Umbilical cord (tissue), 2 donors: ENCODE results near the gene LSM2. TPM values are rescaled to one million over a fixed set of nuclear protein-coding genes. Genes with fewer than 3 reads are reported as not detected.

Experiments
- DNase-seq: peaks from one replicate; pipeline ENCODE4 v3.0.0-alpha.2; 2015; ENCODE audit warnings: low spot score
- total RNA-seq: library from RNA; depleted of rRNA; stranded (reverse); fragments of >200 nt; gene quantifications from one replicate; pipeline ENCODE4 v1.2.3, GENCODE V29; 2014; ENCODE audit warnings: low replicate concordance; ENCODE audit not compliant: insufficient read depth

The LSM2 gene
- total RNA-seq, 1 donor from 2014 or later, result 28.9 TPM

DNA sequence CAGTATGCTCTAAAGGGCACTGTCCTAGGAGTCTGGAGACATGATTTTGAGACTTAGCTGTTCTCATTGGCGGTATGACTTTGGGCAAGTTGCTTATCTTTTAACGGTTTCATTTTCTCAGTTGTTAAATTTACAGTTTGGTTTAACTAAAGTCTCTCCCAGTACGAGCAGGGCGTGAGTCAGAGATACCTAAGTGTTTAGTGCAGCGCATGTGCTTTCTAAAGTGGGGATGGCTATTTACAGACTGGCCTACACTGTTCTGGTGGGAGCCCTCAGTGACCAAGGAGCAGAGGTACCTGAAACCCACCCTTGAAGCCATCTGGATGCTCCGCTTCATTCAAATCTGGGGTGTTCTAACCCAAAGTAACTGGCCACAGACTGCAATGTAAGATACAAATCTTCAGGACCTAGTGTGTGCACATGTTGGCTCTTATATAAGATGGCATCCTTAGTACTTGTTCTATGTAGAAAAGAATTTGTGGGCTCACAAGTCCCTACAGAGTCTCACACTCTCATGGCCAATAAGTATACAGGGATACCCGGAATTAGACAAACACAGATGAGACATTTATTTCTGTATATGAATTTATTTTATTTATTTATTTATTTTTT lies 56.2 kb downstream of the LSM2 start:
- no peak for DNase-seq

DNA sequence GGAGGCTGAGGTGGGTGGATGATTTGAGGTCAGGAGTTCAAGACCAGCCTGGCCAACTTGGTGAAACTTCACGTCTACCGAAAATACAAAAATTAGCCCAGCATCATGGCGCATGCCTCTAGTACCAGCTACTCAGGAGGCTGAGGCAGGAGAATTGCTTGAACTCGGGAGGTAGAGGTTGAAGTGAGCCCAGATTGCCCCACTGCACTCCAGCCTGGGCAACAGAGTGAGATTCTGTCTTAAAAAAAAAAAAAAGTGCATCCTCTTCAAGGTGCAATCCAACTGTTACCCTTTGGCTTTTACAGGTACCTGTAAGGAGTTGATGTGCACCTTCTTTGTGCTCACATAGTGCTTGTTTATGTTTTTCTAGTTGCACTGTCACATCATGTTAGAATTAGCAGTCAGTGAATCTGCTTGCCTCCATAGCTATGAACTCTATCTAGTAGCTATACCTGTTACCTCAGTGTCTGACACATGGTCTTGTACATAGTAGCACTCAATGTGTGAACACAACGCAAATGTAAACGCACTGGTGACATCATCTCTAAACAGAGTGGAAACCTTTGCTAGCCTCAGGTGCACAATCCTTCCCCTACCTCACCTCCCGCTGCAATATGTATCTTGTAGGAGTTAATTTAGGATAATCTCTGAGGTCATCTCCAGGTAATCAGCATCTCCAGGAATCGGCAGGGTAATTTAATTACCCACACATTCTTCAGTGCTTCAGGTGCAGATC lies 57.3 kb downstream of the LSM2 start:
- DNase-seq, result no peak

Other genes with a start within 250 kb of the LSM2 start
- not detected for gene LTA, start 234.7 kb downstream of the LSM2 start, total RNA-seq
- 1.4 TPM for gene TNF, start 231.4 kb downstream of the LSM2 start, total RNA-seq
- gene LTB, start 224.5 kb downstream of the LSM2 start, total RNA-seq, result 0.96 TPM
- gene LST1, start 220.7 kb downstream of the LSM2 start, total RNA-seq, result not detected
- gene NCR3, start 214.0 kb downstream of the LSM2 start, total RNA-seq, result not detected
- 63.6 TPM for gene AIF1, start 191.7 kb downstream of the LSM2 start, total RNA-seq
- 21.4 TPM for gene PRRC2A, start 186.3 kb downstream of the LSM2 start, total RNA-seq
- gene BAG6, start 154.3 kb downstream of the LSM2 start, total RNA-seq, result 58.7 TPM
- gene APOM, start 151.1 kb downstream of the LSM2 start, total RNA-seq, result not detected
- 24.1 TPM for gene C6orf47, start 146.2 kb downstream of the LSM2 start, total RNA-seq
- gene GPANK1, start 142.0 kb downstream of the LSM2 start, total RNA-seq, result 9.6 TPM
- gene CSNK2B, start 140.9 kb downstream of the LSM2 start, total RNA-seq, result 36.6 TPM
- 1.2 TPM for gene LY6G5B, start 137.0 kb downstream of the LSM2 start, total RNA-seq
- gene LY6G5C, start 125.9 kb downstream of the LSM2 start, total RNA-seq, result 0.48 TPM
- 33.7 TPM for gene ABHD16A, start 103.6 kb downstream of the LSM2 start, total RNA-seq
- not detected for gene LY6G6F, start 100.1 kb downstream of the LSM2 start, total RNA-seq
- not detected for gene LY6G6D, start 91.6 kb downstream of the LSM2 start, total RNA-seq
- gene LY6G6C, start 85.2 kb downstream of the LSM2 start, total RNA-seq, result 3.1 TPM
- gene MPIG6B, start 83.6 kb downstream of the LSM2 start, total RNA-seq, result 3.1 TPM
- 87.4 TPM for gene DDAH2, start 77.7 kb downstream of the LSM2 start, total RNA-seq
- 203 TPM for gene CLIC1, start 70.4 kb downstream of the LSM2 start, total RNA-seq
- 8.2 TPM for gene MSH5, start 67.0 kb downstream of the LSM2 start, total RNA-seq
- not detected for gene SAPCD1, start 44.3 kb downstream of the LSM2 start, total RNA-seq
- not detected for gene VWA7, start 29.6 kb downstream of the LSM2 start, total RNA-seq
- gene VARS1, start 11.2 kb downstream of the LSM2 start, total RNA-seq, result 18.8 TPM
- 1.4 TPM for gene HSPA1L, start 8.3 kb upstream of the LSM2 start, total RNA-seq
- 84.7 TPM for gene HSPA1A, start 8.6 kb upstream of the LSM2 start, total RNA-seq
- gene HSPA1B, start 20.8 kb upstream of the LSM2 start, total RNA-seq, result 37.3 TPM
- 47.9 TPM for gene NEU1, start 55.9 kb upstream of the LSM2 start, total RNA-seq
- 0.96 TPM for gene SLC44A4, start 72.0 kb upstream of the LSM2 start, total RNA-seq
- 33.9 TPM for gene EHMT2, start 90.7 kb upstream of the LSM2 start, total RNA-seq
- 1.9 TPM for gene ZBTB12, start 95.1 kb upstream of the LSM2 start, total RNA-seq
- gene C2, start 120.8 kb upstream of the LSM2 start, total RNA-seq, result 27.0 TPM
- 34.7 TPM for gene CFB, start 139.1 kb upstream of the LSM2 start, total RNA-seq
- gene NELFE, start 152.0 kb upstream of the LSM2 start, total RNA-seq, result 54.9 TPM
- 34.7 TPM for gene SKIC2, start 152.2 kb upstream of the LSM2 start, total RNA-seq
- gene DXO, start 165.2 kb upstream of the LSM2 start, total RNA-seq, result 13.2 TPM
- 26.2 TPM for gene C4A, start 175.1 kb upstream of the LSM2 start, total RNA-seq
- 32.3 TPM for gene C4B, start 207.8 kb upstream of the LSM2 start, total RNA-seq
- gene CYP21A2, start 231.4 kb upstream of the LSM2 start, total RNA-seq, result not detected